EL (cell line): ENCODE measurements around the gene TBX4.
A peak's percentile ranks its signal among the peaks of the same experiment; 100 is the strongest.
"Not testable (repeated sequence)": the region's sequence is repeated elsewhere in the genome, so short reads cannot be mapped to it uniquely, and the experiment has no call there.

Source experiments
- DNase-seq: peaks from one replicate; pipeline ENCODE4 v3.0.0-alpha.2; 2016

The TBX4 gene

DNA sequence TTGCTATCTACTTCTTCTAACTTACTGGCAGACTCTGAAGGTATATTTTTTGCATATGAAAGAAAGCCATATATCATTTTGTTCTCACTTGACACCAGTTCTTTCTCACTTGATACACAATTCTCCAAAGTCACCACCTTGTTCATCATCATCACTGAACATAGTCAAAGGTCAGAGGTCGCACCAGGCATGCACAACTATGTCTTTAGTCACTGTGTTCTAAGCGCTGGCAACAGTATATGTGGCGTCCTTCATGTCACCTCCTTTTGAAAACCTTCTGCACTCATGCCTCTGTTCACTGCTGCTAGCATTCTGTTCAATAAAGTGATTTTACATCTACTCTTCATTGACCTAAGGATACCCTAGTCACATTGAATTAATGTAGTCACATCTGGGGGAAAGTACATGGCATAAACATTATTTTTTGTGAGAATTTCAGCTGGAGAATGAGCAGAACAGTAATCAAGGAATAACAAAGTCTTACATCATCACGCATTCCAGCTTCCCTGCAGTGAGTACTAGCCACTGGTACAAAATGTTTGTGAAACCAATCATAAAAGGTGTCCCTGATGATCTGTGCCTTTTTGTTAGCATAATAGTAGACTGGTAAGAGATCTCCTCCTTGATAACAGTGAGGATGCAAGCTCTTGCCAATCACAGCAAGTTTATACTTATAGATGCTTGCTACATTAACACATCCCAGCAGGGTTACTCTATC, 20.5 kb upstream of the TBX4 start:
- DNase-seq: peak; percentile 75

- DNase-seq: no peak
Measured at GRCh38 chr17:61436273-61436672, 15.9 kb upstream of the TBX4 start.

GRCh38 chr17:61436995-61437704, 15.1 kb upstream of the TBX4 start:
- DNase-seq: no peak

DNA sequence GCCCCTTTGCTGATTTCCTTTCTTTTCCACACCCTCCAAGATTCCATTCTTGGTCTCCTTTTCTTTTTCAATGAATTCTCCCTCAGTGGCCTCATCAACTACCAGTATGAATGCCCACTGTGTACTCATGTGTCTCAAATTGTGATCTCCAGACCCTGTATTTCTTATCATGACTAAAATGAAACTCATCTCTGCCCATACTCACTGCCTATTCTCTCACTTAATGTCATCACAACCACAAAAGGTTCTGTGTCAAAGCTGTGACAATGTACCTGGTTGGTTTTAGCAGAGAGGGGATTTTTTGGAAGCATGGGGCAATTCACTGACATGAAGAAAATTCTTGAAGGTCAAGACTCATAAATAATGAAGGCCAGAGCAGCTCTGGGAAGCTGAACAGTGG, 11.5 kb upstream of the TBX4 start:
- no peak for DNase-seq

DNA sequence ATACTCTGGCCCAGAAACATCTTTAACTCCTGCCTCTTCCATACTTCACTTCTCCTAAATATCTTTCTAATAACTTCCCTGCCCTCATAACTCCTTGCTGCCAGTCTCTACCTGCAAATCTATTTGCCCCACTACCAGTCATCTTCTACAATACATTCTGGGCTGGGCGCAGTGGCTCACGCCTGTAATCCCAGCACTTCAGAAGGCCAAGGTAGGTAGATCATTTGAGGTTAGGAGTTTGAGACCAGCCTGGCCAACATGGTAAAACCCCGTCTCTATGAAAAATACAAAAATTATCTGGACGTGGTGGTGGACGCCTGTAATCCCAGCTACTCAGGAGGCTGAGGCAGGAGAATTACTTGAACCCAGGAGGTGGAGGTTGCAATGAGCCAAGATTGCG, 10.7 kb upstream of the TBX4 start:
- not testable (repeated sequence) for DNase-seq

- DNase-seq: no peak
Measured at GRCh38 chr17:61442136-61442775, 10.0 kb upstream of the TBX4 start.

DNA sequence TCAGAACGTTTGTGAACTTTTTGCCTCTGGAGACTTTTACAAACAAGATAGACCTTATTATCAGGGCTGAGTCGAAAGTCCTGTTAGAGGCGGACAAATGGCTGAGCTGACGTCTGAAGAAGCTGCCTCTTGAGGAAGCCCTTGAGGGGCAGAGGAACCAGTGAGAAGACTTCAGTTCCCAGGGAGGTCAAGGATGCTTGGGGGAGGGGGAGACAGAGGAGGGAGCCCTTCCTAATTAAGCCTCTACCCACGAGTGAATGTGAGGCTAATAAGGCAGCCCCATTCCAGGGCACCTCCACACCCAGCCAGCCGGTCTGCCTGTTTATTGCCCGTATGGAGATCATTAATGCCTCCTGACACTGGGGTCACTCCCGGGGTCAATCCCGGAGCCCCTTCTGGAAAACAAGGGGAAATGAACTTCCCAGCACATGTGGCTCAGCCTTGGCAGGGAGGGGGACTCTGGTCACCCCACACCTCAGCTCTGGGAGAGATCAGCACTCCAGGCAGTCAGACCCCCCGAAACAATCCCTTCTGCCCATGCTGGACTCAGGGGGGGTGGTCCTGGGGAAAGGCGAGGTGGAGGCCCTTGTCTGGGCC, 9.2 kb upstream of the TBX4 start:
- no peak for DNase-seq

- no peak for DNase-seq
Measured at GRCh38 chr17:61443475-61443882, 8.7 kb upstream of the TBX4 start.

DNA sequence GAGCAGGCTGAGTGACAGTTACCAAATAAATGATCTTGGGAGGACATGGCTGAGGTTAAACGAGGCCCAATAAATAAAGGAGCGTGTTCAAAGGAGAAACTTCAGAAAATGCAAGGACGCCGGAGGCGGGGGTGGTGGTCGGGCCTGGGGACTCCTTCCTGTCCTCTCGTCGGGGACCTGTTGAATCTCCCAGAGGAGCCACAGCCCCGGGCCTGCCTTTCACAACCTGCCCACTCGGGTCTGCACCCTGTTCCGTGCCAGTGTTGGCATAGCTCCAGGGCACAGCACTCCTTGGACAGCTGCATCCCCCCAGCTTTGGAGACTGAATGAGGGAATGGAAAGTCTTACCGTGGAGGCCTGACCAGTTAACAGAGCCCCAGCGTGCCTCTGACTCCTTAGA, 8.1 kb upstream of the TBX4 start:
- DNase-seq: no peak

DNA sequence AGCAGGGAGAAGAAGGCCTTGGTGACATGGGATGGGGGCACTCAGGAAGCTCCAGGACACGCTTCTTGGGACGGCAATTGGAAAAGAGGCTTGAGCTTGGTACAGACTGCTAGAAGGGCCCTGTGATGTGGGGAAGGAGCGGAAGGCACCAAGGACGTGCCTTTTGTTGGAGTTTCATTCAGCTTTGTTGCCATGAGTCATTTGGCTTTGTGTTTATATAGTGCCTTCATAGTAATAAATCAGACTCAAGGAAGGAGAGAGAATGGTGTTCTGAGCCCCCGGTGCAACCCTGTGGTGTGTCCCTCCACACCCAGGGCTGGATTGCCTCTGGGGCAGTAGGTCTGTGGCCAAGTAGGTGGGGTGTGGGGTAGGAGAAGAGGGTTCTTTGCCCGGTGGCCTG, 7.4 kb upstream of the TBX4 start:
- DNase-seq: peak; percentile 69

DNA sequence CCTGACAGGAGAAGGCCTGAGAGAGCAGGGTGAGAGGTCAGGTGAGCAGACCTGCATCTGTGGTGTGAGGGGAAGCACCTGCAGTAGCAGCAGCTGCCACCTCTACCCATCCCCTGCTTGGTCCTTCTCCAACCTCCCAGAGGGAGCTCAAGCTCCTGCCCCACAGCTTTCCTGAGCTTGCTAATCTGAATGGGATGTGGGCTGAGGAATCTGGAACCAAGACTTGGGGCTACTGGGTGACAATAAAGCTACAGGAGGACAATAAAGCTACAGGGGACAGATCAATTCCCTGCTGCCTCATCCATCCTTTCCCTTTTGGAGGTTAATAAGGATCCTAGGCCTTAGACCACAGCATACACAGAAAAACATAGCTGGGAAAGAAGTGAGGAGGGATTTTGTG, 4.9 kb upstream of the TBX4 start:
- no peak for DNase-seq

GRCh38 chr17:61448042-61448441, 4.2 kb upstream of the TBX4 start:
- no peak for DNase-seq

- not testable (repeated sequence) for DNase-seq
Measured at GRCh38 chr17:61449140-61449539, 3.1 kb upstream of the TBX4 start.

DNA sequence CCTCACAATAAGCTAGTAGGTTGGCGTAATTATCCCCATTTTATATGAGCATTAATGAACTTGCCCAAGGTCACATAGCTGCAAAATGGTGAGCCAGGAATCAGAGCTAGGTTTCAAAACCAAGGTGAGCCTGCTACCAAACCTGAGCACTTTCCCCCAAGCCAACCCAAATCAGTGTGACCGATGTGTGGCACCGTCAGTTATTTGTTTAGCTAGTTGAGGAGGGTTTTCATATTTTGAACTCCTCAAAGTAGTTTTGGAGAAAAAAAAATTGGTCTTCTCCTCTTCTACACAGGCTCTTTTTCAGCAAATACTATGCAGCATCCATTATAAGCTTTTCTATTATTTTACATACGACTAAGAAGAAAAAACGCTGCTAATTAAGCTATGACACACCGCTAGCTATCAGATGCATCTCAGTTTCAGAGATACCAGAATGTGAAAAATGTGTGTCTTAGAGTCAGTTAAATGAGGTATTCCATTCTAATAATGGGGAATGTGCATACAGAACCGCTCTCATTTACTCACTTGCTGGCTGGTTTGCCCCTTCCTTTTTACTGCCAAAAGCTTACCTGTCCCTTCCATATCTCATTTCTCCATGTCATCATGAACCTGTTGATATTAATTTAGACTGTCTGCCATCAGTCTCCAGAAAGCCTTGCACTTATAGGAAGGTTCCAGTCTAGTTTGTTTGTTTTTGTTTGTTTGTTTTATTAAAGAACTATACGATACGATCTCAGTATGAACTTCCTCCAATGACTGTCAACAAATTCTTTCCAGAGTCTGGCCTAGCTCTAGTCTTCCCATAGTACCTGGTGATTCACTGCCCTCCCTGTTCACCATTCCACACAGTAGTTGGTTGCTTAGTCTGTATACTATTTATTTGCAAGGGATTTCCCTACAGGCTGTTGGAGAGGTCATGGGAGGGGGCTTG, 2.2 kb upstream of the TBX4 start:
- DNase-seq: no peak

- DNase-seq: no peak
Measured at GRCh38 chr17:61450641-61451537, 1.3 kb upstream of the TBX4 start.

DNA sequence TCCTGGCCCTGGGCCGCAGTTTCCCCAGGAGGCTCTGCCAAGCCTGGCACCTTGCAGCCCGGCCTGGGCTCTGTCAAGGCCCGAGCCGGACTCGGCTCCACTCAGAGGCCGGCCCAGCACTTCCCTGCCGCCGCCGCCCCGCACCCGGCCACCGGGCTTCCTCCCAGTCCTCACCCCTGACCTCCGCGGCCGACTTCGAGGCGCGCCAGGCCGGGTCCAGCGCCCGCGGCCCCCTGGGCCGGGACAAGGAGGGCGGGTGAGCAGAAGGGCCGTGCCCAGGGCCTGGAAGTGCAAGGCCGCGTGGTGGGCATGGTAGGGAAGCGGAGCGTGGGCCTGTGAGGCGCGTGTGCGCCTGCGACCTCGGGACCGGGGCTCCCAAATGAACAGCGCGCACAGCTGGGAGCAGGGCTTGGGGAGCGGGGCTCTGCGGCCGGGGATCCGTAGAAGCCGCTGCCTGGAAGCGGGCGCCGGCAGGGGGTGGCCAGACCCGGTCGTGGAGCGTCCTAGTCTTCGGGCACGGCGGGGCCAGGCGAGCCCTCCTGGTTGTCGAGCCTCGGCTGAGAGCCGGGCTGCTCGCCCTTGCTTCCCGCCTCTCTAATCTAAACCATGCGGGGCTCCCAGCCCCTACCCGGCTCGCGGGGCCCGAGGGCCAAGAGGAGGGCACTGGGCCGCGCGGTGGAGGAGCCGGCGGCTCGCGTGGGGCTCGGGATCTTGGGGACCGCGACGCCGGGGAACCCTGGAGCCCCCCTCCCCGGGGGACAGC, 503 bp upstream of the TBX4 start:
- DNase-seq: no peak

- no peak for DNase-seq
Measured at GRCh38 chr17:61453566-61454380, 1.6 kb downstream of the TBX4 start.

DNA sequence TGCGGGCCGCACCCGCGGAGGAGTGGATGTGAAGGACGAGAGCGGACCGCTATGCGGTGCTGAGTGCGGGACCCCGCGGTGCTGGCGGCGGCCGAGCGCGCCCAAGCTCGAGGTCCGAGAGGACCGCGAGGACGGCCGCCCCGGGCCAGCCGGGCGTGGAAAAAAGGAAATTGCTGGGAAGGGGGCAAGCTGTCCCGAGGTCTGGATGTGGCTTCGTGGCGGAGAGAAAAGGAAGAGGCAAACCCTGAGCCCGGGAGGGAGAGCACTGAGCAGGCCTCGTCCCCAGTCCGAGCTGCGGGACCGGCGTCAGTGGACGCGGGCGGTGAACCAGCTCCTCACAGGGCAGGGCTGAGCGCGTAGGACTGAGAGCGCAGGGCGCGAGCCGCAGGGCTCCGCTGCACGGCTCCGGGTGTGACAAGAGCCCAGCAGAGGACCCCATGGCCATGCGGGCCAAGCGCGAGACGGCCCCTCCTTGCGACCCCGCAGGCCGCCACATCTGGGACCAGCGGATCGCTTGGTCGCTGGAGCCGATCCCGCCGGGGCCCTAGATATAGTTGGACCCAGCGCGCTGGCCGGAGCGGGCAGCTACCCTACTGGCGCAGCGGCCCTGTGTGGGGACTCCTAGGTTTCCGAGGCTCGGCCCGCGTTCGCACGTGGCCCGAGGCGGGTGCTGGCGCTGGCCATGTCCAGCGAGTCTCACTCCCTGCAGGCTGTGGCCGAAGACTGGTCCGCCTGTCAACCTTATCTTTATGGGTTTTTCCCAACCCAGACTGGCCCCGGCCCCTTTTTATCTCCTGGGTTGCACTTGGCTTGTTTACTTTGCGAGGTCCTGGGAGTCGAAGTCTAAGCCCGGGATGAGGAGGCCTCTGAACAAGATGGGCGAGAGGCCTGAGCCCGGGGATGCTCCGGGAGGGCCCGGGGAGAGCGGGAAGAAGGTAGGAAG, 2.4 kb downstream of the TBX4 start:
- DNase-seq: peak; percentile 31
